AG04450 (cell line): ENCODE measurements around the gene PARD3. TPM values are rescaled to one million over a fixed set of nuclear protein-coding genes. Genes with fewer than 3 reads are reported as not detected.

Source experiments
- CTCF ChIA-PET: fragments of 300-600, 350-600 bp; formaldehyde crosslinking; extraction: SDS; loops from one replicate; lab custom pipeline; 2022; ENCODE audit warnings: antibody characterized with exemption, inconsistent platforms; lab: Charles Lee
- POLR2A ChIA-PET: fragments of 350-600 bp; formaldehyde crosslinking; extraction: SDS; loops from one replicate; lab custom pipeline; 2021; ENCODE audit warnings: antibody characterized with exemption, inconsistent platforms; lab: Yijun Ruan, JAX
- DNase-seq: peaks from one replicate; pipeline ENCODE4 v3.0.0-alpha.2; 2011; ENCODE audit warnings: low read depth, low spot score
- H3K27ac ChIP-seq: one replicate; pipeline ENCODE4 v1.5.1; 2012; ENCODE audit warnings: low read depth, low read length, control low read depth
- H3K27me3 ChIP-seq: one replicate; pipeline ENCODE4 v1.6.0; 2012; ENCODE audit warnings: low read length; ENCODE audit not compliant: control insufficient read depth, insufficient read depth
- H3K4me3 ChIP-seq: 2 replicates; pipeline ENCODE4 v1.5.1; 2011; ENCODE audit warnings: mild to moderate bottlenecking, low read depth, low read length, control low read depth
- H3K9me3 ChIP-seq: 2 replicates; pipeline ENCODE4 v1.5.1; 2012; ENCODE audit warnings: low read length; ENCODE audit not compliant: control insufficient read depth, insufficient read depth
- CTCF ChIP-seq: IDR thresholded peaks from 2 replicates; pipeline ENCODE4 v1.5.1; 2011; ENCODE audit warnings: low read depth, low read length, control low read depth, inconsistent platforms
- polyA plus RNA-seq: library from polyadenylated mRNA; depleted of rRNA; stranded (reverse); fragments of >200 nt; gene quantifications from 2 replicates; pipeline ENCODE4 v1.2.3, GENCODE V29; 2011

PARD3 gene
- polyA plus RNA-seq, 1 experiment: 43.1 TPM

GRCh38 chr10:34609287-34609940 lies 205.7 kb downstream of the PARD3 start:
- H3K9me3 ChIP-seq: no peaks in the 10 kb centered on the region
- DNase-seq: no peak
- no peaks in the 10 kb centered on the region for H3K27me3 ChIP-seq
- H3K27ac ChIP-seq: no peak overlapping the region
- no peak overlapping the region for H3K4me3 ChIP-seq
- no peak for TF ChIP-seq CTCF
- ChIA-PET POLR2A (no interaction called here), CTCF (interaction anchor here (1.7 kb wide), 1 partner anchor 13 kb away, joined by 3 read pairs; no protein-coding TSS in a partner anchor)

DNA sequence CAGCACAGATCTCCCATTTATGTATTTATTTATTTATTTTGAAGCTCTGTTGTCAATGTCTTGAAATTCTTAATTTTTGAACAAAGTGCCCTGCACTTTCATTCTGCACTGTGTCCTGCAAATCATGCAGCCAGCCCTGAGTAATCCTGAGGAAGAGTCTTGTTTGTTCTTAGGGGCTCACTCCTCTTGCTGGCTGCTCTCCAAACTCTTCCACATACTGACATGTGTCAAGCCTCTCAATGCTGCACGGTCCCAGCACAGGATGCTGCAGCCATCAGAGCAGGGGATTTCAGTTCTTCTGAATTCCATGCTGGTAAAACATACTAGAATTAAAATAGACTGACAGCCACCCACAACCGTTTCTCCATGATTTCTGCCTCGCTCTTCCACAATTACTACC lies 207.2 kb downstream of the PARD3 start:
- Histone ChIP-seq H3K4me3 (no peak overlapping the region), H3K27ac (no peak overlapping the region), H3K27me3 (no peaks in the 10 kb centered on the region), H3K9me3 (no peaks in the 10 kb centered on the region)
- ChIA-PET POLR2A (interaction anchor here (0.7 kb wide), 1 partner anchor 16 kb away, joined by 5 read pairs; no protein-coding TSS in a partner anchor), CTCF (no interaction called here)
- no peak for DNase-seq
- TF ChIP-seq CTCF: no peak

DNA sequence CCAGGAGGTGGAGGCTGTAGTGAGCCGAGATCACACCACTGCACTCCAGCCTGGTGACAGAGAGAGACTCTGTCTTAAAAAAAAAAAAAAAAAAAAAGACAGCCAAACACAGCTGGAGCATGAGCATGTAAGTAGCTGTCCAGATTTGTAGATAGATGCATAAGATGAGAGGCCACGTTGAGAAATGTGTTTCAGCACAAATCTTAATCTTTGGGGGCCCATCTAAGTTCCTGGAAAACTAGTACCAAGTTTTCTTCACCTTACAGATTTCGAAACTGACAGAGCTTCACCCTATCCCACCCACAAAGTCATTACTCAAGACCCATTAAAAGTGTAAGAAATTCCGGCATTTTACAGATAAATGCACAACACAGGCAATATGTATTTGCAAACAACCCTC lies 208.2 kb downstream of the PARD3 start:
- ChIA-PET CTCF (interaction anchor here (1.4 kb wide), 1 partner anchor 30 kb away, joined by 5 read pairs; no protein-coding TSS in a partner anchor), POLR2A (interaction anchor here (0.6 kb wide), 1 partner anchor 8 kb away, joined by 3 read pairs; no protein-coding TSS in a partner anchor)
- Histone ChIP-seq H3K9me3 (no peaks in the 10 kb centered on the region), H3K27me3 (no peaks in the 10 kb centered on the region), H3K27ac (no peak overlapping the region), H3K4me3 (no peak overlapping the region)
- no peak for TF ChIP-seq CTCF
- DNase-seq: no peak

GRCh38 chr10:34602478-34602877 lies 212.6 kb downstream of the PARD3 start:
- DNase-seq: no peak
- no peak for TF ChIP-seq CTCF
- Histone ChIP-seq H3K27me3 (no peaks in the 10 kb centered on the region), H3K9me3 (no peaks in the 10 kb centered on the region), H3K4me3 (no peak overlapping the region), H3K27ac (no peak overlapping the region)
- CTCF ChIA-PET: no interaction called here
- POLR2A ChIA-PET: no interaction called here

GRCh38 chr10:34601691-34602090 lies 213.4 kb downstream of the PARD3 start:
- no peak overlapping the region for H3K27ac ChIP-seq
- no peaks in the 10 kb centered on the region for H3K27me3 ChIP-seq
- H3K9me3 ChIP-seq: no peaks in the 10 kb centered on the region
- DNase-seq: no peak
- CTCF ChIA-PET: no interaction called here
- no peak overlapping the region for H3K4me3 ChIP-seq
- POLR2A ChIA-PET: no interaction called here
- no peak for TF ChIP-seq CTCF
